Breast epithelium (tissue), 4 donors: ENCODE data around the gene SLC4A4. TPM values are rescaled to one million over a fixed set of nuclear protein-coding genes. Genes with fewer than 3 reads are reported as not detected.

Experiments used
- DNase-seq, 2 donors: peaks; one replicate each; pipeline ENCODE4 v3.0.0-alpha.2; 2019; ENCODE audit warnings: low spot score in 2 of 2
- H3K27ac ChIP-seq, 2 donors: fragments of 200-600 bp; sonication (generic) in 1 of 2; one replicate each; pipeline ENCODE4 v1.5.1; 2016 to 2019; ENCODE audit warnings: mild to moderate bottlenecking in 1 of 2
- H3K27me3 ChIP-seq, 2 donors: fragments of 200-600 bp; sonication (generic) in 1 of 2; one replicate each; pipeline versions ENCODE4 v1.5.1 to v1.6.0; 2017 to 2019; ENCODE audit warnings: control low read depth in 1 of 2, mild to moderate bottlenecking in 1 of 2
- H3K36me3 ChIP-seq: fragments of 200-600 bp; one replicate; pipeline ENCODE4 v1.5.1; 2019
- H3K4me1 ChIP-seq, 2 donors: fragments of 200-600 bp; sonication (generic); one replicate each; pipeline ENCODE4 v1.5.1; 2016 to 2019; ENCODE audit warnings: control low read depth in 1 of 2
- H3K4me3 ChIP-seq, 3 donors: fragments of 200-600 bp; sonication (generic); 1 replicate in 2 of 3; 2 replicates in 1 of 3; pipeline ENCODE4 v1.5.1; 2016 to 2019; ENCODE audit warnings: mild to moderate bottlenecking in 3 of 3, moderate library complexity in 2 of 3
- H3K9me3 ChIP-seq, 2 donors: fragments of 200-600 bp; sonication (generic) in 1 of 2; one replicate each; pipeline ENCODE4 v1.5.1; 2016 to 2019; ENCODE audit warnings: control low read depth in 1 of 2
- POLR2A ChIP-seq: fragments of 450-650 bp; IDR thresholded peaks from one replicate; pipeline ENCODE4 v1.6.1; 2016; ENCODE audit warnings: antibody characterized with exemption, mild to moderate bottlenecking, moderate library complexity
- POLR2AphosphoS5 ChIP-seq, 3 donors: sonication (generic); formaldehyde crosslinking; IDR thresholded peaks; one replicate each; pipeline ENCODE4 v1.6.1; 2017; ENCODE audit warnings: antibody characterized with exemption in 3 of 3
- intact Hi-C: fragments of 100-400 bp; cut with DNase I; formaldehyde crosslinking; loops from one replicate; pipeline ENCODE4 v1.15.1; 2023; ENCODE audit warnings: low total_unique reads
- total RNA-seq, 3 donors: library from RNA; depleted of rRNA; stranded (reverse); fragments of >200 nt; gene quantifications; one replicate each; pipeline ENCODE4 v1.1.0, GENCODE V29; 2016
- TF ChIP-seq, protein P1 (sequence below), 3 donors: fragments of 450-650 bp; IDR thresholded peaks; one replicate each; pipeline ENCODE4 v1.5.1; 2016 to 2017; ENCODE audit warnings: antibody characterized with exemption in 3 of 3, mild to moderate bottlenecking in 3 of 3, moderate library complexity in 3 of 3

Gene SLC4A4
- total RNA-seq, 3 donors from 2014 or later = 1.3 to 6.7 (median 1.4) TPM

DNA sequence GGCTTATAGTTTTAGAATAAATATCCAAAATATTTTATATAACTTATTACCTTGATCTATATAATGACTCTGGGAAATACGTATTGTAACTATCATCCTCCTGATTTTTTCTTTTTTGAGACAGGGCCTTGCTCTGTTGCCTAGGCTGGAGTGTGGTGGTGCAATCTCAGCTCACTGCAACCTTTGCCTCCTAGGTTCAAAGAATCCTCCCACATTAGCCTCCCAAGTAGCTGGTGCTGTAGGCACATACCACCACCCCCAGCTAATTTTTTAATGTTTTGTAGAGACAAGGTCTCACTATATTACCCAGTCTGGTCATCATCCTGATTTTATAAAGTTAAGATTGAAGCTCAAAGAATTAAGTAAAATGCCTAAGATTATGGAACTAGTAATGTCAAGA is 193.6 kb downstream of the SLC4A4 start:
- no peaks in the 10 kb centered on the region for H3K36me3 ChIP-seq
- intact Hi-C loops = no loop called here
- TF ChIP-seq POLR2A = no peak
- TF ChIP-seq, protein P1, sequence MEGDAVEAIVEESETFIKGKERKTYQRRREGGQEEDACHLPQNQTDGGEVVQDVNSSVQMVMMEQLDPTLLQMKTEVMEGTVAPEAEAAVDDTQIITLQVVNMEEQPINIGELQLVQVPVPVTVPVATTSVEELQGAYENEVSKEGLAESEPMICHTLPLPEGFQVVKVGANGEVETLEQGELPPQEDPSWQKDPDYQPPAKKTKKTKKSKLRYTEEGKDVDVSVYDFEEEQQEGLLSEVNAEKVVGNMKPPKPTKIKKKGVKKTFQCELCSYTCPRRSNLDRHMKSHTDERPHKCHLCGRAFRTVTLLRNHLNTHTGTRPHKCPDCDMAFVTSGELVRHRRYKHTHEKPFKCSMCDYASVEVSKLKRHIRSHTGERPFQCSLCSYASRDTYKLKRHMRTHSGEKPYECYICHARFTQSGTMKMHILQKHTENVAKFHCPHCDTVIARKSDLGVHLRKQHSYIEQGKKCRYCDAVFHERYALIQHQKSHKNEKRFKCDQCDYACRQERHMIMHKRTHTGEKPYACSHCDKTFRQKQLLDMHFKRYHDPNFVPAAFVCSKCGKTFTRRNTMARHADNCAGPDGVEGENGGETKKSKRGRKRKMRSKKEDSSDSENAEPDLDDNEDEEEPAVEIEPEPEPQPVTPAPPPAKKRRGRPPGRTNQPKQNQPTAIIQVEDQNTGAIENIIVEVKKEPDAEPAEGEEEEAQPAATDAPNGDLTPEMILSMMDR (IDR thresholded peaks at IDR 0.05) = no peak
- TF ChIP-seq POLR2AphosphoS5 (IDR thresholded peaks at IDR 0.05) = no peak
- no peak overlapping the region for H3K27ac ChIP-seq
- H3K9me3 ChIP-seq = no peaks in the 10 kb centered on the region
- no peak overlapping the region for H3K4me3 ChIP-seq
- DNase-seq = no peak
- no peaks in the 10 kb centered on the region for H3K4me1 ChIP-seq
- no peaks in the 10 kb centered on the region for H3K27me3 ChIP-seq

DNA sequence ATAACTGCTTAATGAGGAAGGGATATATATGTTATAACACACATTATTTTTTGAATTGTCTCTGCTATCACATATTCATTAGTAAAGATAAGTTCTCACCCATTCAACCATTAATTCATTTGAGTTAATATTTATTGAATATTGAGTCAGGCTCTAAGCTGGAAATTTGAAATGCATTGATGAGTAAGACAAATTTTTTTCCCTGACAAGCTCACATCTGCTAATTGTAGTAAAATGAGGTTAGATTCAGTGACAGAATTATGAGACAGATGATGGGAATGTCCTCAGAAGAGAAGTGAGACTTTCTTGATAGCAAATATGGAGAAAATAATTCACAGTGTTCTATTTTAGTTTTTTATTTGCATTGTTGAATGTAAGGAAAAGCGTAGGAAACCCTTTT is 194.3 kb downstream of the SLC4A4 start:
- TF ChIP-seq POLR2A (no peak), POLR2AphosphoS5 (IDR thresholded peaks at IDR 0.05) (no peak)
- TF ChIP-seq, protein P1 (IDR thresholded peaks at IDR 0.05) = no peak
- H3K36me3 ChIP-seq = no peaks in the 10 kb centered on the region
- no peaks in the 10 kb centered on the region for H3K4me1 ChIP-seq
- intact Hi-C loops = no loop called here
- no peak for DNase-seq
- H3K27ac ChIP-seq = no peak overlapping the region
- H3K9me3 ChIP-seq = no peaks in the 10 kb centered on the region
- H3K4me3 ChIP-seq = no peak overlapping the region
- no peaks in the 10 kb centered on the region for H3K27me3 ChIP-seq

DNA sequence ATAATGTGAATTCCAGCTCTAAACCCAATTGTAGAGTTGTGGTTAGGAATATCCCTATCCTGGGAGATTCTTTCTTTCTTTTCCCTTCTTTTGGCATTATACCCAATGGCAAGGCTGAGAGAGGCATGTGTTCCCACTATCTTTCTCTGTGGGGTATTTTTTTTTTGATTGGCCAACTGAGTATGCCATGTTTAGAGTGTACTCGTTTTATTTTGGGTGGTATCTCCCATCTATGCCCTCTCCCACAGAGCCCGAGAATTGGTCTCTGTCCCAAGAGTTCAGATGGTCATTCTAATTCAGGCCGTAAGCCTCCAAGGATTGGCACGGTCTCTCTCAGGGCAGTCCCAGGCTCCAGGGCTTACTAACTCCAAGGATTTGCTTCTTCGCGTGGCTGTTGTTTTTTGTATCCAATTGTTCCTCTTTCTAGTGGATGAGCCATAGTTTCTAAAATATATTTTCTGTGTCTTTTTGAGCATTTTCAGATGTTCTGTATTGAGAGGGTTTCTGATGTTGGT is 198.8 kb downstream of the SLC4A4 start:
- Histone ChIP-seq H3K9me3 (no peaks in the 10 kb centered on the region), H3K4me3 (no peak overlapping the region), H3K4me1 (no peaks in the 10 kb centered on the region), H3K27me3 (no peaks in the 10 kb centered on the region), H3K36me3 (no peaks in the 10 kb centered on the region), H3K27ac (no peak overlapping the region)
- intact Hi-C loops = no loop called here
- DNase-seq = no peak
- TF ChIP-seq POLR2AphosphoS5 (IDR thresholded peaks at IDR 0.05) (no peak), POLR2A (no peak)
- TF ChIP-seq, protein P1 (IDR thresholded peaks at IDR 0.05) = no peak

DNA sequence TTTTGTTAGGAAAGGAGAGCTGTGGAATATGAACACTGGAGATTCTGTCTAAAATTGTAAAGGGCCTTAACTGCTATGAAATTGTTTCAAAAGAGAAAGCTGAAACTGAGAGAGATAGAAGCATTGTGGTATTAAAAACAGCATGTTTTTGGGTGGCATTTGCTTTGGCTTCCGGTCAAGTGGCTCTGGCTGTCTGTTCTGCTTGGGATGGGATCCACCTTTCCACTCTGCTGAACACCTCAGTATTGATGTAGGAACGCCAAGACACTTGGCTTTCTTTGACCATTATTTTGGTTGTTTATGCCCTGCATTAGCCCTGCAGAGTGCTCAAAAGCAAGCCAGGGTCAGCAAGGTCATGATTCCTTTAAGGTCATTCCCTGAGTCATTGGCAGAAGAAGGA is 199.7 kb downstream of the SLC4A4 start:
- intact Hi-C loops = no loop called here
- Histone ChIP-seq H3K27ac (no peak overlapping the region), H3K36me3 (no peaks in the 10 kb centered on the region), H3K4me1 (no peaks in the 10 kb centered on the region), H3K4me3 (no peak overlapping the region), H3K27me3 (no peaks in the 10 kb centered on the region), H3K9me3 (no peaks in the 10 kb centered on the region)
- TF ChIP-seq POLR2AphosphoS5 (IDR thresholded peaks at IDR 0.05) = no peak
- no peak for TF ChIP-seq POLR2A
- TF ChIP-seq, protein P1 (IDR thresholded peaks at IDR 0.05) = no peak
- DNase-seq = no peak

DNA sequence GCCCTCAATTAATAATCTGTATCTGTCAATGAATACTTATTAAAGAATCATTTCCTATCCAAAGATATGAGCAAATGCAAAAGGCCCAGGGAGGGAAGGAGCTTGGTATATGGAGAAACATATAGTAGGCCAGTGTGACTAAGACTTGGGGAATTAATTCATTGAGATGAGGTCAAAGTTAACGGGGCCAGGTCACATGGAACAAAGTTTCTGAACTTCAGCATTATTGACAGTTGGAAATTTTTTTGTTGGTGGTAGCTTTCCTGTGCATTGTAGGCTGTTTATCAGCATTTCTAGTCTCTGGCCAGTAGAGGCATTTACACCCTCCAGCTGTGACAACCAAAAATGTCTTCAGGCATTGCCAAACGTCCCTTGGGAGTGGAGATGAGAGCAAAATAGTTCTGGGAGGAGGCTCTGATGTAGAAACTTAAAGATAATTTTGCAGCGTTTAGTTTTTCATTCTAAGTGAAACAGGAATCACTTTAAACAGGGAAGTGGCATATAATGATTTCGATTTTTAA is 202.0 kb downstream of the SLC4A4 start:
- no peak overlapping the region for H3K27ac ChIP-seq
- no peaks in the 10 kb centered on the region for H3K36me3 ChIP-seq
- H3K27me3 ChIP-seq = no peaks in the 10 kb centered on the region
- no peak for DNase-seq
- TF ChIP-seq POLR2A (no peak), POLR2AphosphoS5 (IDR thresholded peaks at IDR 0.05) (no peak)
- TF ChIP-seq, protein P1 (IDR thresholded peaks at IDR 0.05) = no peak
- no peaks in the 10 kb centered on the region for H3K4me1 ChIP-seq
- intact Hi-C loops = no loop called here
- H3K4me3 ChIP-seq = no peak overlapping the region
- no peaks in the 10 kb centered on the region for H3K9me3 ChIP-seq
